Hematopoietic multipotent progenitor cell treated with erythropoietin and hydrocortisone succinate and interleukin-3 and kit ligand, for 15 days (in vitro differentiated cells): ENCODE measurements around the gene C11orf91.
"Not testable (repeated sequence)": the region's sequence is repeated elsewhere in the genome, so short reads cannot be mapped to it uniquely, and the experiment has no call there.

Experiments used
- DNase-seq: peaks from one replicate; pipeline ENCODE4 v3.0.0-alpha.2; 2015; ENCODE audit warnings: low spot score

The C11orf91 gene, protein sequence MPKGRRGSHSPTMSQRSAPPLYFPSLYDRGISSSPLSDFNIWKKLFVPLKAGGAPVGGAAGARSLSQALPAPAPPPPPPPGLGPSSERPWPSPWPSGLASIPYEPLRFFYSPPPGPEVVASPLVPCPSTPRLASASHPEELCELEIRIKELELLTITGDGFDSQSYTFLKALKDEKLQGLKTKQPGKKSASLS

DNA sequence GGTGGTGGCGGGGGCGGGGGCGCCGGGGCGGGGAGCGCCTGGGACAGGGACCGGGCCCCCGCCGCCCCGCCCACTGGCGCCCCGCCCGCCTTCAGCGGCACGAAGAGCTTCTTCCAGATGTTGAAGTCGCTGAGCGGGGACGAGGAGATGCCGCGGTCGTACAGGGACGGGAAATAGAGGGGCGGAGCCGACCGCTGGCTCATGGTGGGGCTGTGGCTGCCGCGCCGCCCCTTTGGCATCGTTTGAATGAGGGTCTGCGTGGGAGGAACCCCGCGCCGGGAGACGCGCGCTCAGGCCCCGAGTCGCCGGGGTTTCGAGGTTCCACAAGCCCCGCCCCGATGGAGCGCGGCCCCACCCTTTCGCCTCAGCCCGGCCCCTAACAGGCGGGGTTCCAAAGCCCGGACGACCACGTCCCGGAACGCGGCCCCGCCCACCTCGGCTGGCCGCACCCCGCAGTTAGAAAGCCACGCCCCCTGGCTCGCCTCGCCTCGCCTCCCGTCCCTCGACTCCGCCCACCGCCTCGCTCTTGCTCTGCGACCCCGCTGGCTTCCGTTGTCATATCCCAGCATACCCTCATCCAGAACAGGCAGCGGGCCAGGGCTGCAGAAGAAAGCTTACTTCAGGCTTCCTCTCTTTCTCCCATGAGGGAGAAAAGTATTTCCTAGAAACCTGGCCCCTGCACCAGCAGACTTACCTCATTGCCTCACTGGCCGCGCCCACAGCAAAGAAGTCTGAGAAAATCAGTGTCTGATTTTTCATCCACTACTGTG is at the start of gene C11orf91:
Gene C11orf91 (minus strand): TSS at position 325 of the 770 bp plus-strand sequence. CDS start 86 bp downstream, at position 239.
- peak; percentile 94 for DNase-seq

DNA sequence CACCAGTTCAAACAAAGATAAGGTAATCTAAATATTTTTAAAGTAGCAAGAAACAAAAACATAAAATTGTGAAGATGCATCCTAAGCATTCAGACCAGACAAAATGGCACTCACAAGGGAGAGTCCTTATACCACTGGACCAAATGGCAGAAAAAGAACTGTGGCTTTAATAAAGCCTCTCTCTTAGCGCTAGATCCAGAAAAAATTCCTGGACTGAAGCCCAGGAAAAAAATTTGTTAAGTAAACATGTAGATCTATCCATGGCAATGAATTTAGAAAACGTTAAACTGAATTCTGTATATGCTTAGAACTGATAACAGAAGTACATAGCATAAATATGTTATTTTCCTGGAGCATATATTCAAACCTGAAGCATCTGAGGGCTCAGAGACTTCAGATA is 47.4 kb upstream of the C11orf91 start:
- DNase-seq, result no peak

DNA sequence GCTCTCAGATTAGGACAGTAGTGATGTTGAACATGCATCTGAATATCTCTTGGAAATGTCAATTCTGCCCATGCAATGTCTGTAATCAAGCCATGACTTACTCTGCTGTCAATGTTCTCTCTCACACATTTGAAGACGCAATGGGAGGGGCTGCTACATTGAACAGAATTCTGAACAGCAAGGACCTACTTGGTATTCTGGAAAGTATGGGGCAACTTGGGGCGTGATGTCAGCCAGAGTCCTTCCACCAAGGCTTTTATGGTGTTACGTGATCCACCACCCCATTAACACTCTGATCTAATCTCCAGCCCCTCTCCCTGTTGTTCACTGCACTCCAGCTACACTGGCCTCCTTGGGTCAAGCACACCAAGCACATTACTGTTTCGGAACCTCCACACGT is 42.7 kb upstream of the C11orf91 start:
- DNase-seq, result no peak

- peak; percentile 71 for DNase-seq
Observed at GRCh38 chr11:33742249-33742851, 41.7 kb upstream of the C11orf91 start.

DNA sequence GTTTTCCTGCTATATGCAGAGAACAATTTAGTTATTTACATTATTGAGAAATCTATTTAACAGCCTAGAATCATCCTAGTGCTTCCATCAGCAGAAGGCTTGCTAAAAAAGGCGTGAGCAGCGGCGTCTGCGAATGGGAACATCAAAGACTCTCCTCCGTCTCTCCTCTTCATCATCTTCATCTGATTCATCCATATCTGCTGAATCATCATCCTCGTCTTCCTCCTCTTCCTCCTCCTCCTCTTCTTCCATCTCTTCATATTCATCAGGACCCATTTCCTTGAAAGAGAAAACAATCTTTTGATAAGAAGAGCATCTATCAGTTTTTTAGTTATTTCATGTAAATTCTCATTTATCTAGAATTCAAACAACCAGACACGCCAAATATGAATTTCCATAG is 41.2 kb upstream of the C11orf91 start:
- DNase-seq, result no peak

DNA sequence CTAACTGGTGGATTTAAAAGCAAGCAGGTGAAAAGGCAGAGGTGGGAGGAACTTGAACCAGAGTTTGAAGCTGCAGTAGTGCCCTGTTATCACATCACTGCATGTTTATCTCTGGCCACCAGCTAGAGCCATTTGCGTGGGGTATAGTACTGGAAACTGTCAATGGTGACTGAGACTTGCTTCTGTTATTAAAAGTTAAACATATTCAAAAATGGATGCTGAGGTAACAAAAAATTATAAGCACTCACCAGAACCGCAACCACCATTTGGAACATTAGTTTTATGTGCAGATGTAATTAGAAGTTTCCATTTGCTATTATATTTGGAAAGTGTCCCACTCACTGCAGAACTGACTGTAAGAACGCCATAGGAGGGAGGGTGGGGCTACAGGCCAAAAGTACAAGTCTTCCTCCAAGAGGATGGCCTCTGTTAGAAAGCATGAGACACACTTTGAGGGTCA is 36.8 kb upstream of the C11orf91 start:
- peak; percentile 85 for DNase-seq

DNA sequence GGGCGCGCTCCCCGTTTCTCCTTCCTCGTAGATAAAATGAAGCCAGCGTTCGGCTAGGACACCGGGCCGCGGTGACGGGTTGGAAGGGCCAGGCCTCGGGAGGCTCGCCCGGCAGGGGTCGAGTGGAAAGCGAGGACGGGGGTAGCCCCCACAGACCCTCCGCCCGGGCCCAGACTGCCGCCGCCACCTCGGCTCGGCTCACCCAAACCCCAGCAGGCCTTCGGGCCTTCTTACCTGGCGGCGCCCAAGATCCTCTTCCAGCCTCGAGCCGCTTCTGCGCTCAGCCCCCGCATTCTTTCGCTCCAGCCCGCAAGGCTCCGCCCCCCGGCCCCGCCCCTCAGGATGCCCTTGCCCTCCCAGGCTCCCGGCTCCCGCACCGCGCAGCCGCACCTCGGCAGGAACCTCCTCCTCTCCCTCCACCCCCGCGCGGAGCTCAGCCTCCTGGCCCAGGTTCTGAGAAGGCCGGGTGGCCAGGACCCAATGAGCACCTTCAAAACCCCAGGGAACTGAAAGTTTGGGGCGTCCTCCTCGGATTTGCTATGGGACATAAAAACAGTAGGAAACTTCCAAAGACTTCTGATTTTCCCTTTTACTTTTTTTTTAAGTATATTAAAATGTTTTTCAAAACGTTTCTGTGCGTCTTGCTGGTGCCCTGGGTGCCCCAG is 35.7 kb upstream of the C11orf91 start, which contains the start of gene CD59:
Gene CD59 (minus strand): TSS at position 276 of the 665 bp plus-strand sequence. CDS start 13,978 bp downstream, outside the sequence.
- peak; percentile 96 for DNase-seq

- peak; percentile 53 for DNase-seq
Observed at GRCh38 chr11:33735271-33736147, 34.9 kb upstream of the C11orf91 start.

DNA sequence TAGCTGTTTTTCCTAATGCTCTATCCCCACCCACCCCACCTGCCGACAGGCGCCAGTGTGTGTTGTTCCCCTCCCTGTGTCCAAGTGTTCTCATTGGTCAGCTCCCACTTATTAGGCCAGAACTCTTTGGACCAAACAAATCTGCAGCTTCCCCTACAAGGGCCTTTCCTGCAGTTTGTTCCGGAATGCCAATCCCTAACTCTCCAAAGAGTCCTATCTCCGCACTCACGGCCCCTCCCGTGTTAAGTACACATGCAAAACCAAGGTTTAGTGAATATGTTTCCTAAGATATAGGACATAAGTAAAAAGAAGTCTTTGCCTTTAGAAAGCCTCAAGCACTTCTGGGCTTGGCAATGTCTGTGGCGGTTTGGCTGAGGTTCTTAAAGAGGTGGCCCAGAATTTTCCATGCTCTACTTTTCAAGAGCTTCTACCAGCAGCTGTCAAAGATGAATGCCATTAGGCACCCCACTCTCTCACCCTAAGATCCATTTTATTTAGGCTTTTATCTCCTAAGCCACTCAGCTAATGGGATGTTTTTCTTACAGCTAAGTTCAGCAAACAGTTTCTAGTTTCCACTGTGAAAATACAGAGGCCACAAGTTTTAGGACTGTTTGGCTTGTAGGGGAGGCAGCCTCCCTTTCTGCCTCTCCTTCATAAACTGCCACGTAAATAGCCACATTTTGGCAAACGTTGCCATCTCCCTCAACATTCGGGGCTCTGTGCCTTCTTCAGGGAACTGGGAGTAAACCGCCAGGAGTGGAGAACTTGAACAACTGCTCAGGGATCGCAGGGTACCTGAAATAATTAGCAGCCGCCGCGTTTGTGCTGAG is 34.0 kb upstream of the C11orf91 start:
- no peak for DNase-seq

DNA sequence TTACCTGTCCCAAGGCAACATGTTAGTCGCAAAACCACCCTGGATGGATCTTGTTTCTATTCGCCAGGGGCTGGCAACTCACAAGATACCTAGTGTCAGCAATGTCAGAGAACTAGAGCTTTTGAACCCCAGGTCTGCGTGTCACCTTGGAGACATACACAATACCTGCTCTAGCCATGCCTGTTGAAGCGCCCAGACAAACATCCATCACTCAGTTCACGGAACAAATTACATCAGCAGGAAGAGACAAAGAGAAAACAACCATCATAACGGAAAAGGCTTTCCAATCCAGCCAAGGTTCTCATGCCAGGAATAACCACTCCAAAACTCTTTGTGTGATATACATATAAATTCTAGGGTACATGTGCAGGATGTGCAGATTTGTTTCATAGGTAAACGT is 33.4 kb upstream of the C11orf91 start:
- DNase-seq, result no peak

DNA sequence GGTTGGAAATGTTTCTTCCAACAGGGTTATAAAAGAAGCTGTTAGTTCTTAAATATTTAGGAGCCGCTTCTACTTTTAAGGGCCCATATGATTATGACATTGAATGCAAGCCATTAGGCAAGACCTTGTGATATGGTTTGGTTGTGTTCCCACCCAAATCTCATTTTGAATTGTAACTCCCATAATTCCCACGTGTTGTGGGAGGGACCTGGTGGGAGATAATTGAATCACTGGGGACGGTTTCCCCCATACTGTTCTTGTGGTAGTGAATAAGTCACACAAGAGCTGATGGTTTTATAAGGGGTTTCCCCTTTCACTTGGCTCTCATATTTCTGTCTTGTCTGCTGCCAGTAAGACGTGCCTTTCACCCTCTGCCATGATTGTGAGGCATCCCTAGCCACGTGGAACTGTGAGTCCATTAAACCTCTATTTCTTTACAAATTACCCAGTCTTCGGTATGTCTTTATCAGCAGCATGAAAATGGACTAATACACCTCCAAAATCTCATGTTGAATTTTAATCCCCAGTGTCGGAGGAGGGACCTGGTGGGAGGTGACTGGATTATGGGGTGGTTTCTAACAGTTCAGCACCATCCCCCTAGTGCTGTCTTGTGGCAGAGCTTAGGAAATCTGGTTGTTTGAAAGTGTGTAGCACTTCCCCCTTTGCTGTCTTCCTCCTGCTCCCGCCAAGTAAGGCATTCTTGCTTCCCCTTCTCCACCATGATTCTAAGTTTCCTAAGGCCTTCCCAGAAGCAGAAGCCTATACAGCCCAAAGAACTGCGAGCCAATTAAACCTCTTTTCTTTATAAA is 31.3 kb upstream of the C11orf91 start:
- DNase-seq, result no peak

- DNase-seq, result no peak
Observed at GRCh38 chr11:33730716-33731115, 30.1 kb upstream of the C11orf91 start.

DNA sequence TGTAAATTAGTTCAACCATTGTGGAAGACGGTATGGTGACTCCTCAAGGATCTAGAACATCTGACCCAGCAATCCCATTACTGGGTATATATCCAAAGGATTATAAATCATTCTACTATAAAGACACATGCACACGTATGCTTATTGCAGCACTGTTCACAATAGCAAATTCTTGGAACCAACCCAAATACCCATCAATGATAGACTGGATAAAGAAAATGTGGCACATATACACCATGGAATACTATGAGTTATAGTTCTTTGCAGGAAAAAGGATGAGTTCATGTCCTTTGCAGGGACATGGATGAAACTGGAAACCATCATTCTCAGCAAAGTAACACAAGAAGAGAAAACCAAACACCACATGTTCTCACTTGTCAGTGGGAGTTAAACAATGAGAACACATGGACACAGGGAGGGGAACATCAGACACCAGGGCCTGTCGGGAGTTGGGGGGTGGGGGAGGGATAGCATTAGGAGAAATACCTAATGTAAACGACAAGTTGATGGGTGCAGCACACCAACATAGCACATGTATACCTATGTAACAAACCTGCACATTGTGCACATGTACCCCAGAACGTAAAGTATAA is 28.5 kb upstream of the C11orf91 start:
- not testable (repeated sequence) for DNase-seq

DNA sequence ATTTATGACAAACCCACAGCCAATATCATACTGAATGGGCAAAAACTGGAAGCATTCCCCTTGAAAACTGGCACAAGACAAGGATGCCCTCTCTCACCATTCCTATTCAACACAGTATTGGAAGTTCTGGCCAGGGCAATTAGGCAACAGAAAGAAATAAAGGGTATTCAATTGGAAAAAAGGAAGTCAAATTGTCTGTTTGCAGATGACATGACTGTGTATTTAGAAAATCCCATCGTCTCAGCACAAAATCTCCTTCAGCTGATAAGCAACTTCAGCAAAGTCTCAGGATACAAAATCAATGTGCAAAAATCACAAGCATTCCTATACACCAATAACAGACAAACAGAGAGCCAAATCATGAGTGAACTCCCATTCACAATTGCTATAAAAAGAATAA is 26.9 kb upstream of the C11orf91 start:
- not testable (repeated sequence) for DNase-seq

DNA sequence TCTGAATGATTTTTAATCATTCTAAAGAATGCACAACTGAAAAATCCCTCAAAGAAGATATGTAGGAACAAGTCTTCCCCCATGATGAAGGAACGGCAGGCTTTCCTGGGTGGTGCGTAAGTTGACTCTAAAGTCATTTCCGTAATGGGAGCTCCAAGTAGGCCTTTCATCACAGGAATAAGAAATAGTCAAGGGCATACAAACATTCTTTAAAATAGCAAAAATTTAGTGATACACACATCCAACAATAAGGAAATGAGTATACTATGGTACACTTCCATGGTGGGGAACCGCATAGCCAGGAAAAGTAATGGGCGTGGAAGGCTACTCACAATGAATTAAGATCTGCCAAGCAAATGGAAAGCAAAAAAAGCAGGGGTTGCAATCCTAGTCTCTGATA is 24.9 kb upstream of the C11orf91 start:
- no peak for DNase-seq

GRCh38 chr11:33724644-33725035 is 24.0 kb upstream of the C11orf91 start:
- DNase-seq, result no peak

DNA sequence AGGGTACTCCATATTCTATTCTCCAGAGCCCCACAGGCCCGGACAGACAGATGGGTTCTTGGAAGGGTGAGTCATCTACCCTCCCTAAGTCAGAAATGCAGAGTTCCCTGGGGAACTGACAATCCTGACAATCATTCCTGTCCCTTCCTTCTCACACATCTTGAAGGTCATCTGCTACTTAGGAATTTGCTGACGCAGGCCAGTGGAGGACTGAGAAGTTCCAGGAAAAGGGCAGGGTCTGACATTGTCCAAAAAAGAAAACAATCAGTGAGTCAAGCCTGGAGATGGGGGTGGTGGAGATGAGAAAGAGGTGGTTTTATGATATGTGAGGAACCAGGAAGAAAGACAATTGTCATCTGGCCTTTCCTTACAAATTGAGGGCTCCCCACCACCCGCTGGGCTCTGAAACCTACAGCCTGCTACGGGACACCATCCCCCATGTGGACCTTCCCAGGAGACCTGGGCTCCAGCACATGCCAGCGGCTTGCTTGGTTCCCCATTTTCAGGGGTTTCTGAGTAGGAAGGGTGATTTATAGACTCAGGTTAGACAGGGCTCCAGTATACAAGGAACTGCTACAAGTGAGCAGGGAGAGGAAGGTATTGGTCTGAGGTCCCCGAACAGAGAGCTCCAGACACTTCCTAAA is 22.7 kb upstream of the C11orf91 start:
- no peak for DNase-seq

GRCh38 chr11:33722590-33723234 is 22.1 kb upstream of the C11orf91 start:
- no peak for DNase-seq
